Activated CD4-positive, alpha-beta T cell treated with anti-CD3 and anti-CD28 coated beads for 1 hour (primary cell): Measurements from ENCODE around the gene MAP3K19.
"Not testable (repeated sequence)": the region's sequence is repeated elsewhere in the genome, so short reads cannot be mapped to it uniquely, and the experiment has no call there.

Experiments used
- DNase-seq: peaks from one replicate; pipeline ENCODE4 v3.0.0-alpha.2; 2020

MAP3K19 gene

DNA sequence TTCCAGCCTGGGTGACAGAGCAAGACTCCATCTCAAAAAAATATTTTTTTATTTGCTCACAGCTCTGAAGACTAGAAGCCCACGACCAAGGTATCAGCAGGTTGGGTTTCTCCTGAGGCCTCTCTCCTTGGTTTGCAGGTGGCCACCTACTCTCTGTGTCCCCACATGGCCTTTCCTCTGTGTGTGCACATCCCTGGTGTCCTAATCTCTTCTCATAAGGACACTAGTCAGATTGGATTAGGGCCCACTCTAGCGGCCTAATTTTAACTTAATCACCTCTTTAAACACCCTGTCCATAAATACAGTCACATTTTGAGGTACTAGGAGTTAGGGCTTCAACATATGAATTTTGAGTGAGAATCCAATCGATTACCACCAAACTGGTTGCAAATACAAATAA lies 2.9 kb upstream of the MAP3K19 start:
- DNase-seq, result no peak

- no peak for DNase-seq
These were observed 875 bp upstream of the MAP3K19 start for GRCh38 chr2:135048122-135048521.

DNA sequence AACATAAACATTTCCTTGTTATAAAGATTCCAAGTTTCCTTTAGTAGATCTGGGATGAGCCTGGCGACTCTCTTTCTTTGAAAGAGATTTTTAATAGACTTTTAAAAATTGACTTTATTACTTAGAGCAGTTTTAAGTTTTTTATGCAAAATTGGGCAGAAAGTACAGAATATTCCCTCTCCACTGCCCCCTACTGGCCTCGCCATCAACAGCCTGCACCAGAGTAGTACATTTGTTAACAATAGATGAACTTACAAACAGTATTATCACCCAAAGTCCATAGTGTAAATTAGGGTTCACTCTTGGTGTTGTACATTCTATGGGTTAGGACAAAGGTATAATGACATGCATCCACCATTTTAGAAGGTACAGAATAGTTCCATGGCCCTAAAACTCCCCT lies 3.9 kb downstream of the MAP3K19 start:
- no peak for DNase-seq

- no peak for DNase-seq
These were observed 9.4 kb downstream of the MAP3K19 start for GRCh38 chr2:135037831-135038230.

GRCh38 chr2:135033216-135033615 lies 14.0 kb downstream of the MAP3K19 start:
- DNase-seq, result not testable (repeated sequence)

DNA sequence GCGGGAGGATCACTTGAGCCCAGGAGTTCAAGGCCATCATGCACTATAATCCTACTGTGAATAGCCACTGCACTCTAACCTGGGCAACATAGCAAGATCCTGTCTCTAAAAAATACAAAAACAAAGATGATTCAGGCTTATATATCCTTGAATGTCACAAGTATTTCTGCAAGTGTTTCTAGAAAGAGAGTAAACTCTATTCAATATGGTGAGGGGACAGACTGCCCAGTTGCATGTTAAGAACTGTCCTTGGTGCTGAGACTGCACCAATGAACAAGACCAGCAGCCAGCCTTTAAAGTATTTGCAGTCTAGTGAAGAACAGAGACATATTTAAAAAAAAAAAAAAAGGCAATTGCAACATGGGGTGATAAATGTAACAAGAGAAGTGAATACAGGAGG lies 16.4 kb downstream of the MAP3K19 start:
- no peak for DNase-seq

GRCh38 chr2:135029481-135030134 lies 17.6 kb downstream of the MAP3K19 start:
- DNase-seq, result no peak

DNA sequence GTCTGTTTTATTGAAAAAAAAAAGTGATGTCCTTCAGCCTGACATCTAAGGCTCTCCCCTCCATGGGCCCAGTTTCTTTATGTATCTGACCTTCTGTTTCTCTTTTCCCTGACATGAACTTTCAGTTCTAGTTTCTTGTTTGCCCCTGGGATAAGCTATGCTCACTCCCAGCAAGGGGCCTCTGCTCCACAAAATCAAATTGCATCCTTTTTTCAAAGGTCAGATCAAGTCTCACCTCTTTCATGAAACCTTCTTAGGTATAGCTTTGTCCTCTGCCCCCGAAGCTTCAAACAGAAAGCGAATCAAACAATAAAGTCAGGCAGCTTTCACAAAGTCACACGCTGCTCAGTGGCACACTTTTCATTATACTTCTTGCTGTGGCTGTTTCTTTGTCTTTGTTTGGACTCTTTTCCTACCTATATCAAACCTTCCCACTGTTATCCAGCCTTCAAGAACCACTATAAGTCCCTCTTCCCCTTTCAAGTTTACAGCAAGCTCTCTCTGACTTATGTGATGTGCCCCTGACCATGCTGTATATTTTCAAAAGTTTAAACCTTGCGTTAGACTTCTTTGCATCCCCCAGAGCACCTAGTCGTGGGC lies 23.3 kb downstream of the MAP3K19 start:
- DNase-seq, result no peak

- DNase-seq, result no peak
These were observed 24.0 kb downstream of the MAP3K19 start for GRCh38 chr2:135022952-135023880.

DNA sequence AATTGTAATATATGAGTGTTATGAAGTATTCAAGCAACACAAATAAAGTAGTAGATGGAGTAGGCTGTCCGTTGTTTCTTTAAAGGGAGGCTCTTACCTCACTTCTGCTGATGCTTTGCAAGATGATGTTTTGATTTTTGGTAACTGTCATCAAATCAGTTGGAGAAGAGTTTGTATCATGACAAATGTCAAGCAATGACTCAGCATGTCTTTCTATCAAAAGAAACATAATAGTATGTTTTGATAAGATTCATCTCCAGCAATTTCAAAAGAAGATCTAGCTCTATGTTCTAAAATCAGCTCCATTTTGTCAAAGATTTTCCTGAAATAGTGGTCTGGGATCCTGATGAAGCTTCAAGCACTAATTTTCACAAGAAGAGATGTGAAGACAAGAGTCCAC lies 25.6 kb downstream of the MAP3K19 start:
- no peak for DNase-seq

DNA sequence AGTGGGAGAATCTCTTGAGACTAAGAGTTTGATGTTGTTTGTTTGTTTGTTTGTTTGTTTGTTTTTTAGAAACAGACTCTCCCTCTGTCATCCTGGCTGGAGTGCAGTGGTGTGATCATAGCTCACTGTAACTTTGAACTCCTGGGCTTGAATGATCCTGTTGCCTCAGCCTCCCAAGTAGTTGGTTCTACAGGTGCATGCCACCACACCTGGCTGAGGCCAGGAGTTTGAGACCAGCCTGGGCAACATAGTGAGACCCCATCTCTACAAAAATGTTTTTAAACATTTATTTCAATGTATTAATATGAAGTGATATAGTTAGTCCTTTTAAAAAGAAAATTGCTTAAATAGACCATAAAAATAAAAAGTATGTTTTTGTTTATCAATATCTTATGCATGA lies 35.6 kb downstream of the MAP3K19 start:
- no peak for DNase-seq

DNA sequence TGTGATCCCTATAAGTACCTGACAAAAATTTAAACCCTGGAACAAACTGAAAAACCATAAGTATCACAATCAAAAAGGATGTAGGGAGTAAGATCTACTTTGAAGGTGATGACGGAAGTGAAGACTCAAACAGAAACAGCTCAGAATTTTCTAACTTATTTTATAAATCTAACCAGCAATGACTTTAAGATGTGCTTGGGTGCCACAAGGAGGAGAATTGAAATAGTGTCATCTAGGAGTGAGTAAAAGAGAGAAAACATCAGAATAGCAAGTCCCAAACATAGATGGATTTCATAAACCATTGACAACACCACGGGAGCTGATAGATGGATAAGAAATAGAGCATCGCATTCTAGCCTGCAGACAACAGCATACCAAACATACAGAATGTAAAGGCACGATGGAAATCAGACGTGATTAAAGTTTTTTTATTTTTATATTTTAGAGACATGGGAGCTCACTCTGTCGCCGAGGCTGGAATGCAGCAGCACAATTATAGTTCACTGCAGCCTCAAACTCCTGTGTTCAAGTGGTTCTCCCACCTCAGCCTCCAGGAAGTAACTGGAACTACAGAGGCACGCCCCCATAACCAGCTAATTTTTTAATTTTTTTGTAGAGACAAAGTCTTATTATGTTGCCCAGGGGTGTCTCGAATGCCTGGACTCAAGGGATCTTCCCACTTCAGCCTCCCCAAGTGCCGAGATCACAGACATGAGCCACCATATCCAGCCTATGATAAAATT lies 36.9 kb downstream of the MAP3K19 start:
- no peak for DNase-seq

DNA sequence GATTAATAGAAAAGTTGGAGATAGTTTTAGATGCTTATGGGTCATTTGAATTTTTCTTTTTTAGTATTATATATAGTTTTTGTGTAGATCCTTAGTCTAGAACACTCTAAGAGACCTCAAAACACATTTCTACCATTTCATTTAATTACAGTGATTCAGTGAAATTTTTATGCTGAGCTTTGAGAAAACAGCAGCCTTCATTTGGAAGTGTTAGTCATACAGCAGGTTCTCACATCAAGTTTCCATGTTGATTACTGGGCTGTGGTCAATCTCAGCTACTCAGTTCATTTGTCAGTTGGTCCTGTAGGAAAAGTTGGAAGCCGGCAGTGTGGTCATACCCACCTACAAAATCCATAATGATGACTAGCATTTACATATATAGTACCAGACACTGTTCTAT lies 37.9 kb downstream of the MAP3K19 start:
- DNase-seq, result no peak

DNA sequence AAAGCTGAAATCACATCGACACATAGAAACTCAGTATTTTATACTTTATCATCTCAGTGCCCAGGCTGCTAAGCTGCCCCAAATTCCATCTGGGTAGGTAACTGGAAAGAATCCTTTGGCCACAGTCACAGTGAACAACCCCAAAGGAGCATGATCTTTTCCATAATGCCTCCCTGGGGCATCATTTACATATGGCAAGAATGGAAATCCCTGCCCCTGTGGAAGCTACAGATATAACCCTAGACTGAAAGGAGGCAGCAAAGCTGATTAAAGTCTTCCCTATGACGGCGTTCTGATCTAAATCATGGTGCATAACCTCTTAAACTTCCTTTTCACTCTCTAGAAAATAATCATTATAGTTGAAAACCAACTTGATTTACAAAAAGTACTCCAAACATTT lies 41.5 kb downstream of the MAP3K19 start:
- DNase-seq, result no peak

GRCh38 chr2:135004005-135004746 lies 43.1 kb downstream of the MAP3K19 start:
- peak; percentile 67 for DNase-seq

- no peak for DNase-seq
These were observed 44.4 kb downstream of the MAP3K19 start for GRCh38 chr2:135002836-135003235.

DNA sequence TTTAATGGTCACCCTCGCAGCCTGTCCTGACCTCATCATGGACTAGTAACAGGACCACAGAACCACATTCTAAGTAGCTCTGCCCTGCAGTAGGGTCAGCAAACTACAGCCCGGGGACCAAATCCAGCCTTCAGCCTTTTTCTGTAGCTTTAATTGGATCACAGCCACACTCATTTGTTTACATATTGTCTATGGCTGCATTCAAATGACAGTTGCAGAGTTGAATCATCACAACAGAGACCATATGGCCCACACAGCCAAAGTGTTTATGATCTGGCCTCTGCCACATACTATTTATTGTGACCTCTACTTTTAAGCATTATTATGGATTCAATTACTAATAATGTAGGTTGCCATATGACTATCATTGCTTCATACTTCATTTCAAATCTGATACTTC lies 47.7 kb downstream of the MAP3K19 start:
- DNase-seq, result no peak

- no peak for DNase-seq
These were observed 58.1 kb downstream of the MAP3K19 start for GRCh38 chr2:134988994-134989605.

GRCh38 chr2:134985061-134985460 lies 62.2 kb downstream of the MAP3K19 start:
- DNase-seq, result no peak

DNA sequence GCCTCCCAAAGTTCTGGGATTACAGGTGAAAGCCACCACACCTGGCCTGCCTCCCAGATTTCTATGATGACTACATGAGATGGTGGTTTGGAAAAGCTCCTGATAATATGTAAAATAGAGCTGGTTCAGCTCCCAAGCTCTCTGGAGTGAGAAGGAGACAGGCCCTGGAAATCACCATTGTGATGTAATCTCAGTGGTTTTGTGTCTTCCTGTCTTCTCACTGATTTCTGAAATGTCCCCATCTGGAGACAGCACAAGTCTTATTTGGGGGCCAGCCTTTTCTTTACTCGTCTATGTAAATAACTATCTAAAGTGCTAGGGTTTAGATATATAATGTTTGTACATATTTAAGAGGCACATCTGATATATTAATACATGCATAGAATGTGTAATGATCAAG lies 64.6 kb downstream of the MAP3K19 start:
- DNase-seq, result no peak

DNA sequence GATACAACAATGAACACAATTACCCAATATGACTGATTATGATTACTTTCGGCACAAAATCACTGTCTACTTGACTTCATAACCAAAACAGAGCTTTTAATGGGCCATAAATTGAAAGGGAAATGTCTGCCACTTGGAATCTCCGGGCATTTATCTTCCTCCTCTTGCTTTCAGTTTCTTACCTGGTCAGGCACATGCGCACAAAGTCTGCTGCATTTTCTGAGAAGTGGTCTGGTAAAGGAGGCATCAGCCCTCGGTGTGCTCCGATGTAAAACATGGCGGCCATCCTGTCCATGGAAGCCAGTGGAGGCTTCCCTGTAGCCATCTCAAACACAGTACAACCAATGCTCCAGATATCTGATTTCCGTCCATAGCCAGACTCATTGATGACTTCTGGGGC lies 66.6 kb downstream of the MAP3K19 start:
- no peak for DNase-seq

- DNase-seq, result no peak
These were observed 68.0 kb downstream of the MAP3K19 start for GRCh38 chr2:134979221-134979620.
